Ecto neural progenitor cell (in vitro differentiated cells): Measurements from ENCODE around the gene USP13.
"Not testable (repeated sequence)": the region's sequence is repeated elsewhere in the genome, so short reads cannot be mapped to it uniquely, and the experiment has no call there.

Experiments used
- DNase-seq: peaks from one replicate; pipeline ENCODE4 v3.0.0-alpha.2; 2018; ENCODE audit warnings: low spot score

Gene USP13

DNA sequence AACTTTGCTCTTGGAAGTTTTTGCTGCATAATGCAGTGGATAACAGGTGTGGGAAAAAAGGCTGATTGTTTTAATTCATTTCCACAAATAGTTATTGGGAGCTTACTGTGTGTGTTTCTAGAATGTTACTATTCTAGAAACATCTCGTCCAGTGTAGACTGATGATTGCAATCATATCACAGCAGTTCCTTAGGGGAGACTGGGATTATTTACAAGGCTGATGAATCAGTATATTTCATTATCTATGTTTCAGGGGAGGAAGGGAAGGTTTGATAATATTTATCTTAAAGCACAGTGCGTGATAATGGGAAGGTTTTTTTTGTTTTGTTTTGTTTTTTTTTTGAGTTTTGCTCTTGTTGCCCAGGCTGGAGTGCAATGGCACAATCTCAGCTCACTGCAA, 2.4 kb downstream of the USP13 start:
- no peak for DNase-seq

DNA sequence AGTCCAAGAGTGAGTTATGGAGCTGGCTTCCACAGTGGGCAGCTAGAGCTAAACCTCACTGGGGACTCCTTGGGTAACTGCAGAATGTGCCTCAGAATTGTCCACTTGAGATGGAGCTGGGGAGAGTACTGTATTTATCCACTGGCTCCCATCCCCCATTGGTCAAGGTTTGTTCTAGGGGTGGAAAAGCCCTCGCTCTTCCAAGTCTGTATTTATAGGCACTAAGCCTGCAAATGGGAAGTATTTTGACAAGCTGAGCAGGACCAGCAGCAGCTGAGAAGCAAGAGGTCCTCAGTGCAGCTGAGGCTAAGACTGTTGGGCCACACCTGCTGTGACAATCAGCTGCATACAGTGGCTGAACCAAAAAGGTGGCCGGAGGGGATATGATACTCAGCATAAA, 5.8 kb downstream of the USP13 start:
- no peak for DNase-seq

DNA sequence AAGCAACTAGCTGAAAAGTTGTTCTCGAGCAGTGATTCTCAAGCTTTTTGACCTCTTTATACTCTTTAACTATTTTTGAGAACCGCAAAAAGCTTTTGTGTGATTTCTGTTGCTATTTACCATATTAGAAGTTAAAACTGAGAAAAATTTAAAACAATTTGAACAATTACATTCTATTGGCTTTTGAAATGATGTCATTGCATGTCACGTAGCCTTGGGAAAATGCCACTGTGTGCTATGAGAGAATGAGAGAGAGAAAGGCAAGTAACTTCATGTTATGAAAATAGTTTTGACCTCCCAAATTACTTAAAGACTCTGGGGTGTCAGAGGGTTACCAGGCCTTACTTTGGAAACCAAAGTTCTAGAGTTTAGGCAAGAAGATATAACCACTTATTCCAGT, 8.0 kb downstream of the USP13 start:
- no peak for DNase-seq

DNA sequence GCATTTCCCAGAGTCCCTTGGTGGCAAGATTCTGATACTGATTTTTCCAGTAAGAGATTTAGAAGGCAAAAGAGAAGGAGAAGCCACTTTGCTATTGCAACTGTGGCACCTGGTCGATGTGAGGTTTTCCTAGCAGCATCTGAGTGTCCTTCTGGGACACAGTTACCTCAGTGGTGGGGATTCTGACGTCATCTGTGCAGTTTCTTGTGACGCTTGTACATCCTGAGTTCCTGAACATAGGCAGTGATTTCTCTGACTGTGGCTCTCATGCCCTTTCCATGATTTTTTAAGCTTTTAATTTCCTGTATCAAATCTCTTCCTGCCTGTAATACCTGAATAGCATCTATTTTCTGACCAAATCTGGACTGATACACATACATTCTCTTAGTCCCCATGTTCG, 8.9 kb downstream of the USP13 start:
- DNase-seq: no peak

- DNase-seq: no peak
These were observed 10.3 kb downstream of the USP13 start for GRCh38 chr3:179663093-179663492.

- no peak for DNase-seq
These were observed 13.2 kb downstream of the USP13 start for GRCh38 chr3:179666030-179666429.

- DNase-seq: no peak
These were observed 13.7 kb downstream of the USP13 start for GRCh38 chr3:179666436-179667035.

GRCh38 chr3:179668429-179668828, 15.6 kb downstream of the USP13 start:
- no peak for DNase-seq

- DNase-seq: no peak
These were observed 17.5 kb downstream of the USP13 start for GRCh38 chr3:179670311-179670710.

- no peak for DNase-seq
These were observed 18.5 kb downstream of the USP13 start for GRCh38 chr3:179671309-179671708.

- no peak for DNase-seq
These were observed 19.0 kb downstream of the USP13 start for GRCh38 chr3:179671747-179672242.

DNA sequence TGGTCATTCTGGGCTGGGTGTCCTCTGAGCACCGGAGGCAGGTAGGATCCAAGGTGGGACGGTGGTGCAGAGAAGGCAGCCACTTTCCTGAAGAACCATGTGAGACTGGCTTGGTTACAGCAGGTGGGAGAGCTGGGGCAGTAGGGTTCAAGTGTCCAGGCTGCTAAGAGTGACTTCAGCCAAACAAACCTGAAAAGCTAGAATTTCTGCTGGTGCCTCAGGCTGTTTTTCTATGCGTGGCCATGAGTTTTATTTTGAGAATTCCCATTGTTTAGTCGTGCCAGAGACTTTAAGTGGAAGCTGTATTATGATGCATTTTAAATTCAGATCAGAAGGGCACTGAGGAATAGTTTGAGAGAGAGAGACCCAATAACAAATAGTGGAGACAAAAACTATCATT, 20.1 kb downstream of the USP13 start:
- no peak for DNase-seq

DNA sequence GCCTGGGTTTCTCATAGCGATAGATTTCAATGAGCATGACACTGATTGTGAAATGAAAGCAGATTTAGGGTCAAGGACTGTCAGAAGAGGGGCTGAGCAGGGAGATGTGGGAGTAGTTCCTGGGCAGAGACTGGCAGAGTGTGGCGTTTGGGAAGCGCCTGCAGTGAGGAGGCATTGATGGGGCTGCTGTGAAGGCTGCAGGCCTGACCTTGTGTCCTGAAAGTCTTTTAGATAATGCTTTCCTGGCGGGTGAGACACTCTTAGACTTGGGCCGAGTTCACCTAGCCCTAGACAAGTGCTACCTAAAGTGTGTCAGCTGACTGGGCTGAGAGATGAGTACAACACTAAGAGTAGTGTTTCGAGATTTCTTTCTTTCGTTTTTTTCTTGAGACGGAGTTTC, 20.7 kb downstream of the USP13 start:
- no peak for DNase-seq

DNA sequence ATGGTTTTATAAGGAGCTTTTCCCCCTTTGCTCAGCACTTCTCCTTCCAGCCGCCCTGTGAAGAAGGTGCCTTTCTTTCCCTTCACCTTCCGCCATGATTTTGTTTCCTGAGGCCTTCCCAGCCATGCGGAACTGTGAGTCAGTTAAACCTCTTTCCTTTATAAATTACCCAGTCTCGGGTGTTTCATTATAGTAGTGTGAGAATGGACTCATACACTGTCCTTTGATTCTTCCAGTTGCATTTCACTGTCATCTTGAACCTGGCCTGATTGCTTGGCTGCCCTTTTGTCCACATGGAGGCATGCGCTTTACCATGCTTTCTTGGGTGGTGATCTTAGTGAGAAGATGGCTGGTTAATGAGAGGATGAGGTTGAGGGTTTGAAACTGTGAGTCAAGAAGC, 23.2 kb downstream of the USP13 start:
- DNase-seq: no peak

DNA sequence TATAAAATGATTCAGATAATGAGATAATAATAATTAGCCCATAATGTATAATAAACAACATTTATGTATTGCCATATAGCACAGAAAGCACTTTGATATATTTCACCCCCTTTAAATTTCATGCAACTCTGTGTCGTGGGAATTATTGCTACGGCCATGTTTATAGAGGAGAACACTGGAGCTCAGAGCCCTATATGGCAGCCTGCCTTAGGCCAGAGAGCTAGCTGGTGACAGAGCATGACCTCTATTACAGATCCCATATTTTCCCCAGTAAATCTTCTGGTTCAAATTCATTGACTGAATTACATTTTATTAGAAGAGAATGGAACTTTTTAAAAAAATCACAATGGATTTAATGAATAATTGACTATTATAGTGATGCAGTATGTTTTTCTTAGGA, 25.0 kb downstream of the USP13 start:
- DNase-seq: no peak

DNA sequence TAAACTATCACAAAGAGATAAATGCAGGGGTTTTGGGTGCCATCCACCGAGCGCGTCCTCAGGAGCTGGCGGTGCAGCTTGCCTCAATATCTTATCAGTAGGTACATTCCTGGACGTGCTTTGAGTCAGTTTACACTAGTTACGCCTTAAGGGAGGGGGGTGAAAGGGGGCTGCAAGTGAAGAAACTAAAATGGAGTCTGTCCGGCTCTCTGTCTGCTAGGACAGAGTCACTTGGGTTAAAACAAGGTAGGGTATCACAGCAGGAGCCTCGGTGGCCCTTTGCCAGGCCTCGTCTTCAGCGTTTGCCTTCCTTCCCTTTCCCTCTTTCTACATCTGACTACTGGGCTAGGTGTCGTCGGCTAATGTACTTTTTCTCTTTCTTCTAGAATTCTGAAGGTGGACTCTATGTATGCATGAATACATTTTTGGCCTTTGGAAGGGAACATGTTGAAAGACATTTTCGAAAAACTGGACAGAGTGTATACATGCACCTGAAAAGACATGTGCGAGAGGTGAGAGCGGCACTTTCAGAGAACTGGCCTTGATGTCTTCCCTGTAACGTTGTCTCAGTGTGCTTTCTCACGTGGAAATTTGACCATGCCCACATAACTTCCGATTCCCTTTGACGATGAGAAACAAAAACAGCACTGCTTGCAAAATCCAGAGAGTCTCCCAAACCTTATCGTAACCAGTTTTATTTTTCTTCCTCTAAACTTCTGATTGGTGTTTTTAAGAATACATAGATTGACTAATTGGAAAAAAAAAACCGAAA, 28.8 kb downstream of the USP13 start:
- DNase-seq: no peak

DNA sequence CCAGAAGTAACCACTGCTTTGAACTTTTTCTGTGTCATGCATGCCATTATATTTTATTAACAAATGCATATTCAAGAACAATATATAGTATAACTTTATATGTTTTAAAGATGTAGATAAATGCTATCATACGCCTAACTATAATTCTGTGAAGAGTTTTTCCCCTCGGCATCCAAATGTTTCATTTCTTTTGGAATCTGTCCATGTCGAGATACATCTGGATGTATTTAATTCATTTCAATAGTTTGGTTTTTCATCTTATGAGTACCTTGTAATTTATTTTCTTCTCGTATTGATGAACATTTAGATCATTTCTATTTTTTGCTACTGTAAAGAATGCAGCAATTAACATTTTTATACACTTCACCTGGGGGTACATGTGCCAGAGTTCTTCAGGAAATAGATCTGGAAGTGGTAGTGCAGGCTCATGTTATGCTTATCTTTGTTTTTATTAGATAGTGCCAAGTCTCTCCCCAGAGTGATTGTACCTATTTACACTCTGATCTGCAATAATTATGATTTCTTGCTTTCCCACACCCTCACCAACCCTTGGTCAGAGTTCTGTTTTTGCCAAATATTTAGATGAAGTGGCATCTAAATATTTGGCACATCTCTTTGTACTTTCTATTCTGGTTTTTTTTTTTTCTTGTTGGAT, 29.7 kb downstream of the USP13 start:
- DNase-seq: no peak

DNA sequence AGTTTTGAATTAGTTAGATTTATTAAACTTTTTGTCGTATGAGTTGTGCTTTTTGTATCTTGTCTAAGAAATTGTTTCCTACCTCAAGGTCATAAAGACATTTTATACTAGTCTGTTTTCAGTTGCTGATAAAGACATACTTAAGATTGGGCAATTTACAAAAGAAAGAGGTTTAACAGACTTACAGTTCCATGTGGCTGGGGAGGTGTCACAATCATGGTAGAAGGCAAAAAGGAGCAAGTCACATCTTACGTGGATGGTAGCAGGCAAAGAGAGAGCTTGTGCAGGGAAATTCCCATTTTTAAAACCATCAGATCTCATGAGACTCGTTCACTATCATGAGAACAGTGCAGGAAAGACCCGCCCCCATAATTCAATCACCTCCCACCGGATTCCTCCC, 30.4 kb downstream of the USP13 start:
- DNase-seq: not testable (repeated sequence)

- DNase-seq: no peak
These were observed 35.2 kb downstream of the USP13 start for GRCh38 chr3:179687967-179688535.

- no peak for DNase-seq
These were observed 36.0 kb downstream of the USP13 start for GRCh38 chr3:179688850-179689249.

DNA sequence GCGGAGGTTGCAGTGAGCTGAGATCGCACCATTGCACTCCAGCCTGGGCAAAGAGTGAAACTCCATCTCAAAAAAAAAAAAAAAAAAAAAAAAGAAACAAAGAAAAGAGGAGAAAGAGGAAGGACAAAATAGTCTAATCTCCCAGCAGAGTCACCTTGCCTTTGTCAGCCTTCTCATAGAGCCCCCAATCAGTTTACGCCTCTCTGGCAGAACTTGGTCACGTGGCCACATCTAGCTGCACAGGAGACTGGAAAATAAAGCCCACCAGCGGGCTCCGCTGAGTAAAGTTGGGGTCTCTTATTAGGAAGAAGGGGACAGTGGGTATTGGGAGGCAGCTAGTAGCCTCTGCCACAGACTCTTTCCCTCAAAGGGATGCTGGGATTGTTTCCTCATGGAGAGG, 41.9 kb downstream of the USP13 start:
- no peak for DNase-seq

DNA sequence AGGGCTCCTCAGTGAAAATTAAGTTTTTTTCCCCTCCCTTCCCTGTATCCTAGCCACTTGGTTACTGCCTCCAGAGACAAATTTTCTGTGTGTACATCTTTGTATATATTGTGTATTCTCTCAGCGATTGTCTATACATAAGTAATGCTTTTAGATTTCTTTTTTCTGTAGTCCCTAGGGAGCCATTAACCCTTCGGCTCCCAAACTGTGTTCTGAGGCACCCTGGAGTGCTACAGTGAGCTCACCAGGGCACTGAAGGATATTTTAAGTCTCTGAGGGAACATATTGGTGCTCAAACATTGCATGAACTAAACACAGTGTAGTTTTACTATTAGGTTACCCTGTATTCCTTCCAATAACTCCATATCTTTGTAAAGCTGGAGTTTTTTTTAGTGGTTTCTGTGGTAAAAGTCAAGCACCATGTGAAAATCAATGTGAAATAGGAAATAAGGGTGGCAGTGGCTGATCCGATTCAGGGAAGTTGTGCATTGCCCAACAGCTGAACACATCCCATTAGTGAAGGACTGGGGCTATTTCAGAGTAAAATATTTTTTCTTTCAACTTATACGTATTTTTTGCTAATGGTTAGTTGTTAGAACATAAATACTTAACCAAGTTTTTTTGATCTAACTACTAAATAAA, 43.0 kb downstream of the USP13 start:
- no peak for DNase-seq
